ENCODE data around the gene ARHGAP23. TPM values are rescaled to one million over a fixed set of nuclear protein-coding genes. Genes with fewer than 3 reads are reported as not detected.
"Not testable (repeated sequence)": the region's sequence is repeated elsewhere in the genome, so short reads cannot be mapped to it uniquely, and the experiment has no call there.

Gene ARHGAP23
- polyA plus RNA-seq, 3 donors = 46.5 to 63.1 (median 54.8) TPM

DNA sequence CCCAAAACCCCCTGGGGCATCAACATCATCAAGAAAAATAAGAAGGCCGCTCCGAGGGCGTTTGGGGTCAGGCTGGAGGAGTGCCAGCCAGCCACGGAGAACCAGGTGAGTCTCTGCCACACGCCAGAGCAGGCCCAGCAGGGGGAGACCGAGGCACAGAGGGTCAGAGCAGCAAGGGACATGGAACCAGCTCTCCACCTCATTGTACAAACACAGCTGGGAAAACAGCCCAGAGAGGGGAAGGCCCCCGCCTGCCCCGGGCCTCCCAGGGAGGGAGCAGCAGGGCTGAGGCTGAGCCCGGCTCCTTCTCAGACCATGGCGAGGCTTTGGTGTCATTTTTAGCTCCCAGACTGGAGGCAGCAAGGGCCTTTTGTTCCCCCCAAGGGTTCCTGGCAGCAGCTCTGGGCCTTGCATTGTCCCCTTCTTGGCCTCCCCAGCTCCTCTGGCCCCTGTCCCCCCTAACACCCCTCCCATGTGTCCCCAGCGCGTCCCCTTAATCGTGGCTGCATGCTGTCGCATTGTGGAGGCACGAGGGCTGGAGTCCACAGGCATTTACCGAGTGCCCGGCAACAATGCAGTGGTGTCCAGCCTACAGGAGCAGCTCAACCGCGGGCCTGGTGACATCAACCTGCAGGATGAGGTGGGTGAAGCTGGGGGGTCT is 53.9 kb downstream of the ARHGAP23 start:
- not testable (repeated sequence) for DNase-seq (ENCODE audit: low read depth in 3 of 3, low spot score in 2 of 3)

DNA sequence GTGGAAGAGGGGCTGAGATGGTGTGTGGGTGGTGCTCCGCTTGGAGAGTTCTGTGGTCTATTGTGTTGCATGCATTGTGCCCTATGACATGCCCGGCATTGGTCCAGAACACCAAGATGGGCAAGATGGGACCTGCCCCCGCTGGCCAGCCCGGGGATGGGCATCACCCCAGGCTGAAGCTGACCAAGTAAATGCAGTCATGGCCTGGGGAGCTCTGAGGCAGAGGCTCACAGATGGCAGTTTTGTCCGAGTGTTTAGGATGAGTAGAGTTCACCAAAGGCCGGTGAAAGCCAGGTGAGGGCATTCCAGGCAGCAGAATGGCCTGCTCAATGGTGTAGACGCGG is 54.4 kb downstream of the ARHGAP23 start:
- not testable (repeated sequence) for DNase-seq (ENCODE audit: low read depth in 3 of 3, low spot score in 2 of 3)

DNA sequence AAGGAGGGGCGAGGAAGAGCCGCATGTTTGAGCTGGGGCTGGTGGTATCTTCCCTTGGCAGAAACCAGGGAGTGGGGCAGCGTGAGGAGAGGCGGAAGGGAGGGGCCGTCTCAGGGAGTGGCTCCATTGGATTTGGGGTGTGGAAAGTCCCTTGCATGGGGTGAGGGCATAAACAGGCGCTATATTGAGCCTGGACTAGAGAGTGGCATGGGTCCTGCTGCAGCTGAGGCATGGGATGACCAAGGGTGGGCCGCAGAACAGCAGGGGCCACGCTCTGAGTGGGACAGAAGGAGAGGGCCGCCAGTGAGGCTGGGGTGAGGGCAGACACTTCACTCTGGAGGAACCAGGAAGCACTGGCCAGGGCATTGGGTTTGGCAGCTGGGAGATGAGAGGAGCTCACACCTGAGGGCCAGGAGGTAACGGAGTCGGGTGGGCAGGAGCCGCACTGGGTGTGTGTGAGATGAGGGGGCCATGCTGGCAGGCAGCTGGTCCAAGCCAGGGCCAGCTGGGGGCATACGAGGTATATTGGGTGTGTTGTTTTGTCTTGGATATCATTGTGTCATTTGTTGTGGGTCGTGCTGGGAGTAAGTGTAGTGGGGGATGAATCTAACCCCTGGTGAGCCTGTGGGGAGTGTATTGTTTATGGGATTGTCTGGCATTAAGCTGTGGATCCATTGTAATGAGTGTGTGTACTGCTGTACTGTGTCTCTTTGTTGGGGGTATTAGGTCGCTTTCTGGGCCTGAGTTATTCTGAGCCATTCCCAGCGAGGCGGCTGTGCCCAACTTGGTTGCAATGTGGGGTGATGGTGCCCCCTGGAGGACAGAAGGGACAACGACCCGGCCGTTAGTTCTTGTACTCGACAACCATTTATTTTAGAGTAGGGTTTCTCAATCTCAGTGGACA is 56.2 kb downstream of the ARHGAP23 start:
- not testable (repeated sequence) for DNase-seq (ENCODE audit: low read depth in 3 of 3, low spot score in 2 of 3)

DNA sequence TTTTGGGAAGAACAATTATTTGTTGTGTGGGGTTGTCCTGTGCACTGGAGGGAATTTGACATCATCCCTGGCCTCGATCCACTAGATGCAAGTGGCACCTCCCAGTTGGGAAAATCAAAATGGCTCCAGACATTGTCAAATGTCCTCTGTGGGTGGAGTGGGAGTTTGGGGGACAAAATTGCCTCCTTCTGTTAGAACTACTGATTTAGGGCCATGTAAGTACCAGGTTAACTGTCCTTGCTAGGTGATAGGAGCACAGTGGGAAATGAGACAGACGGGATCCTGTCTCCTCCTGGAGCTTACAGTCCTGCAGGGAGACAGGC is 56.8 kb downstream of the ARHGAP23 start:
- no peak for DNase-seq (ENCODE audit: low read depth in 3 of 3, low spot score in 2 of 3)

DNA sequence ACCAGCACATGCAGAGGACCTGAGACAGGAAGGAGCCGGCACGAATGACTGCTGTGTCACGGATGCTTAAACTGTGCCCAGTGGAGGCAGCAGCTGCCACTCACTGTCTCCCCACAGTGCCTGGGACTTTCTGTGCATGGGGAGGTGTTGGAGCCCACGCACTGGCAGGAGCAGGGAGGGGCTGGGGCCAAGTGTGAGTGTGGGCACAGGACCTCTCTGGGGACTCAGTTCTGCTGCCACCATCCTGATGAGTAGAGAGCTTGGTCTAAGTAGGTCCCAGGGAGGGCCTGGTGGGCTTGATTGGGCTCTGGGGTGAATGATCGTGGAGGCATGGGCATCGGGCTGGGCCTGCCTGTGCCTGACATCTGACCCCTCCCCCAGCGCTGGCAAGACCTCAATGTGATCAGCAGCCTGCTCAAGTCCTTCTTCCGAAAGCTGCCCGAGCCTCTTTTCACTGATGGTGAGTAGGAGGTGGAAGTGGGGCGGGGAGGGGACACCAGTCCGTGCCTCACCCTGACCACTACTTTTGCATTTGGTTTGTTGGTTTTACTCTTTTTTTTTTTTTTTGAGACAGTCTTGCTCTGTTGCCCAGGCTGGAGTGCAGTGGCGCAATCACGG is 57.5 kb downstream of the ARHGAP23 start:
- DNase-seq (ENCODE audit: low read depth in 3 of 3, low spot score in 2 of 3) = not testable (repeated sequence)

DNA sequence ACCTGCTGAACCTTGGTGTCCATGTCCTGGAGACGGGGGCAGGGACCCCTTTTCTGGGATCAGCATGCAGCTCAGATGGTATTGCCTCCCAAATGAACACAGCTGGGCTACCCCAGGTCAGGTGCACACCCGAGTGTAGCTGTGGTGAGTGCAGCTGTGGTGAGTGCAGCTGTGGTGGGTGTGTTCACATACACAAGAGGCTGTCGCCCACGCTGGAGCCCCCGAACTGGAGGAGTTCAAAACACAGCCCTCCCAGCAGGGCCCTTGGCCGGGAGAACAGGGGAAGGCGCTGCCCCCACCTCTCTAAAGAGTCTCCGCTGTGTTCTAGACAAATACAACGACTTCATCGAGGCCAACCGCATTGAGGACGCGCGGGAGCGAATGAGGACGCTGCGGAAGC is 61.5 kb downstream of the ARHGAP23 start:
- DNase-seq (ENCODE audit: low read depth in 3 of 3, low spot score in 2 of 3) = not testable (repeated sequence)

DNA sequence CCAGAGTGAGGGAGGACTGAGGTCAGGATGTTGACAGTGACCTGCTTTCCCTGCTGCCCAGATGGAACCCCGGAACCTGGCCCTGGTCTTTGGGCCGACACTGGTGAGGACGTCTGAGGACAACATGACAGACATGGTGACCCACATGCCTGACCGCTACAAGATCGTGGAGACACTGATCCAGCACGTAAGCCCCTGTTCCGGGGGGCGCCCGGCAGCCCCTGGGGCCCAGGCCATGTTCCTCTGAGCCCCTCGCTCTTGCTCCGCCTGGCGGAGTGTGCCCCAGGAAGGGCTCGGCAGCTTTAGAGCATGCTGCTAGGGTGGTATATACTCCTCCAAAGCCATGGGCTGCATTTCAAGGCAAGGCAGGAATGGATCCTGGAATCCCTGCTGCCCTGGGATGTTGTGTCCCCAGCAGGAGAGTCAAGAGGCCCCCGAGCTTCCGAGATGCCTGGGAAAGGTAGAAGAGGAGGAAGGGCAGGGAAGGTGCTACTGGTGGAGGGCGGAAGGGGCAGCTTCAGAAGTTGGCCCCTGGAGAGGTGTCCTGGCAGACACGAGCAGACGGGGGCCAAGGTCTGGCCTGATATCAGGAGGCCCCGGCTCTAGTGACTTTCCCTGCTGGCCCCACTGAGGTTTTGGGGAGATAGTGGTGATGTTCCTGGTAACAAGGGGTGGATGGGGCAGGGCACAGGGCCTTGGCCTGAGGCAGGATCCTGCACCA is 63.2 kb downstream of the ARHGAP23 start:
- DNase-seq (ENCODE audit: low read depth in 3 of 3, low spot score in 2 of 3) = not testable (repeated sequence)

DNA sequence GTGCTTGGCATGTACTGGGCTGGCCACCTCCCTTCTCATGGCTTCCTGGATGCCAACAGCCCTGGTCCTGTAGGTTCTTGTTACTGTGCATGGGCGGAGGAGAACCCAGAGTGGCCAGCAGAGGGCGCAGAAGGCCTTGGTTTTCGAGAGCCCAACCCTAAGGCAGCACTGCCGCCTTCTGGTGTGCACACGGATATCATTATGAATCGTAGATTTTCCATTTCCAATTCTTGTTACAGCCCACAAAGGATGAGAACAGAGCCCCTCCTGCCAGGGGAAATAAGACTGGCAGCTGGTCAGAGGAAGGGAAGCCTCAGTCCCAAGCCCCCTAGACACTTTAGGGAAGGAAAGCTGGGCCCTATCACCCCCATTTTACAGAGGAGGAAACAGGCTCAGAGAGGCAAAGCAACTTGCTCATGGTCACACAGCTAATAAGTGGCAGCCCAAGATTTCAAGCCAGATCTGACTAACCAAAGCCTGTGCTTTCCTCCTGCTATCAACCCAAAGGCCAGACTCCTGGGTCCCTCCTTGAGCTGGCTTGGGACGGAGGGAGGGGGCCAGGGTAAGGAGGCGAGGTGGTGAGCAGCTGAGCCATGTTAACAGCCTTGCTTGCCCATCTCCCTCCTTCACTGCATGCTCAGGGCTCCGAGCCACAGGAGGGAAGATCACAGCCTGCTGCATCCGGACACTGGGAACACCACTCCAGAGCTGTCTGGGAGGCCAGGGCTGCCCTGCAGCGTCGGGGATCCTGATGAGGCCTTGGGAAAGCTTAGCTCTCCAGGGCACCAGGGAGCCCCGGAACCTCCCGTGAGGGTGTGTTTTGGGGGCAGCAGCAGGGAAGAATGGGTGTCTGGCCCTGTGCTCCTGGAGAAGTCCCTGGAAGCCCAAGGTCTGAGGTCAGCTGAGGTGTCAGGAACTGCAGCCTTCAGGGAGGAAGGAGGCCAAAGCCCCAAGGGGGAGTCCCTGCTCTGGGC is 64.1 kb downstream of the ARHGAP23 start:
- peak in 2 of 3 donors; percentile 65 to 72 for DNase-seq (ENCODE audit: low read depth in 3 of 3, low spot score in 2 of 3)

DNA sequence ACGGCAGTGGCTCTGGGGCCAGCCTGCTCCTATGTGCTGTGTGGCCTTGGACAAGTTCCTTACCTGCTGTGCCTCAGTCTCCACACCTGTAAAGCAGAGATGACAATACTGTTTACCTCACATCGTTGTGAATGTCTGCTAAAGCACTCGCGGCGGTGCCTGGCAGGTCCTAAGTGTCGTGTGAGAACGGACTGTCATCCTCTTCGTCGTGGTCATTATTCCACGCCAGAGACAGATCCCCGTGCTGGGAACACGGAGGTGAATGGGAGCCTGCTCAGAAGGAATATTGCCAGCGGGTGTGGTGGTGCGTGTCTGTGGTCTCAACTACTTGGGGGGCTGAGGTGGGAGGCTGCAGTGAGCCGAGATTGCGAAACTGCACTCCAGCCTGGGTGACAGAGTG is 65.9 kb downstream of the ARHGAP23 start:
- not testable (repeated sequence) for DNase-seq (ENCODE audit: low read depth in 3 of 3, low spot score in 2 of 3)

DNA sequence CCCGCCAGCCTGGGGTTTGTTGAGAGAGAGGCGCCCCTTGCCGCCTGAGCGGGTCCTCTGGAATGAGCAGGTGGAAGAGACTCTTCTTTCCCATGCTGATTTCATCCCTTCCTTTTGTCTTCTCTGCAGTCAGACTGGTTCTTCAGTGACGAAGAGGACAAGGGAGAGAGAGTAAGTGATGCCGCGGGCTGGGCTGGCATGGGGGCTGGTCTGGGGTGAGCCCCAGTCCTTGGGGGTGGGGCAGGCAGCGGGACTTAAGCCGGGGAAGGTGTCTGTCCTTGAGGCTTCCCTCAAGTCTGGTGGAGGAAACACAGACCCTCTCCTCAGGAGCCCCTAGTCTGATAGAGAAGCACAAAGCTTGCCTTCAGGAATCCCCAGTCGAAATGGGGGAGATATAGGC is 69.4 kb downstream of the ARHGAP23 start:
- DNase-seq (ENCODE audit: low read depth in 3 of 3, low spot score in 2 of 3) = not testable (repeated sequence)

DNA sequence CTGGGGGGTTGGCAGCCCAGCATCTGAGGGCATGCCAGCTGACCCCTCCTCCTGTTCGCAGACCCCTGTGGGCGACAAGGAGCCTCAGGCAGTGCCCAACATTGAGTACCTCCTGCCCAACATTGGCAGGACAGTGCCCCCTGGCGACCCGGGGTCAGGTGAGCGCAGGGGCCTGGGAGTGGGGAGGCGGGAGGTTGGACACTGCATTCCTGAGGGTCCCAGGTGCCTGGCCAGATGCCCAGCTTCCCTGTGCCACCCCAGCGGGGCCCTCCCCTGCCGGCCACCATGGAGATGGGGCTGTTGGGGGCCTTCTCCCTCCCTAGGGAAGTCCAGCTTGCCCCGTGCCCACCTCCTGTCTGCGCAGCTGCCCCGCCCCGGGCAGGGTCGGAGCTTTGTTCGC is 70.1 kb downstream of the ARHGAP23 start:
- DNase-seq (ENCODE audit: low read depth in 3 of 3, low spot score in 2 of 3) = no peak

DNA sequence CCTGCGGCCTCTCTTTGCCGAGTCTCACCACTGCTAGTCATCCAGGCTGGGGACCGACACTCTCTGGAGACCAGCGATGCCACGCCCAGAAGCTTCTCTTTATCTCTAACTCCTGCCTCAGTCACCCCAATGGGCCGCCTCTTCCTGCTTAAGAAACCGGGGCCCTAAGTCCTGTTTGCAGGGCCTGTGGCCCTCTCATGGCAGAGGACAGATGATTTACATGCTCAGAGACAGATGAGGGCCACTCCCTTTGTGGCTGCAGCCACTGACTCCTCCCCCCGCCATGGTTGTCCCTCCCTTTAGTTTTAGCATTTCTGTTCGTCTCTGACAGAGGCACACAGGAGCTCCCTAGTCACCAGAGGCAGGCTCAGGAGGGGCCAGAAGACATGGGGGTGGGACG is 71.0 kb downstream of the ARHGAP23 start:
- not testable (repeated sequence) for DNase-seq (ENCODE audit: low read depth in 3 of 3, low spot score in 2 of 3)

DNA sequence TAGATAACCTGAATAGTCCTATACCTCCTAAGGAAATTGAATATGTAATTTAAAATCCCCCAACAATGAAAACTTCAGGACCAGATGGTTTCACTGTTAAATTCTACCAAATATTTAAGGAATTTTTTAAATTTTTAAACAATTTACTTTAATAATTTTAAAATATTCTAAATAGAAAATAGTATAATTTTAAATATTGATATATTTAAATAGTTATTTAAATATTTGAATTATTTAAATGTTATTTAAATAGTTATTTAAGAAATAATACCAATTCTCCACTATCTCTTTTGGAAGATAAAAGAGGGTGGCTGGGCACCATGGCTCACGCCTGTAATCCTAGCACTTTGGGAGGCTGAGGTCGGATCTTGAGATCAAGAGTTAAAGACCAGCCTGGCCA is 73.5 kb downstream of the ARHGAP23 start:
- DNase-seq (ENCODE audit: low read depth in 3 of 3, low spot score in 2 of 3) = not testable (repeated sequence)

DNA sequence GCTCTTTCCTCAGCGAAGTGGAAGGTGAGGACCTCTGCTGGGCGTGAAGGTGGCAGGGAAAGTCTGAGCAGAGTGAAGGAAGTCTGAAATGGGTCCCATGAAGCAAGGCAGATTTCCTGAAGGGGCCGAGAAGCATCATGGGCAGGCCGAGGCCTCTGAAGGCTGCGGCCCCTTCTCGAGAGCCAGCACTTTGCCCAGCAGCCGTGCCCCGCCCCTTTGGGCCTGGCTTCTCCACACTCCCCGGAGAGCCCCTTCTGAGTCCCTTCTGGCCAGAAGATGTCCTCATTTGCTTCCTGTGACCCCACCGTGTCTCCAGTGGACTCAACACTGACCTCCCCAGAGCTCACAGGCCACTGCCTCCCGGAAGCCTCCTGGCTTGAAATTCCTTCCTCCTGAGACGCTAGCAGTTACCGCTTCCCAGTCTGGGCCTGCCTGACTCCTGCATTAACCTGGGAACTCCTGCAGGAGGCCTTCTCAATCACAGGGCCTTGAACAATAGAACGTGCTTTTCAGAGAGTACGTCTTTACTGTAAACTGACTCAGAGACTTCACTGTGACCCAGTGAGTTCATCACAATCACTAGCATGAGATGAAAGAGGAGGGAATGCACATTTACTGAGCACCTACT is 75.1 kb downstream of the ARHGAP23 start:
- DNase-seq (ENCODE audit: low read depth in 3 of 3, low spot score in 2 of 3) = not testable (repeated sequence)

DNA sequence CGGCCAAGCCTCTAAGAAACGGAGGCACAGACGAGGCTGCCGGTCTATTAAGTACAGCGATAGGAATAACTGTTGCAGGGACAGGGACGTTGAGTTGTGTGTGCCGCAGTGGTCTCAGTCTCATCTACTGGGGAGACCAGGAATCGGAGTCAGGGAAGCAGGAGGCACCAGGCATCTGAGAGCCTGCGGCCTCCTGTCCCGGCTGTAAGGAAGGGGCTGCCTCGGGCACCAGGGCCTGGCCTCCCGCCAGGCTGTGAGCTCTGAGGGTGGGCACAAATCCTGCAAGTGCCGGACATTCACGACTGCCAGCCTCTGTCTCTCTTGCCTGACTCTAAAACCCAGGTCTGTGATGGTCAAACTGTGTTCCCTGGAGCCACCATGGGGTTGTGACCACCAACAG is 76.0 kb downstream of the ARHGAP23 start:
- no peak for DNase-seq (ENCODE audit: low read depth in 3 of 3, low spot score in 2 of 3)

DNA sequence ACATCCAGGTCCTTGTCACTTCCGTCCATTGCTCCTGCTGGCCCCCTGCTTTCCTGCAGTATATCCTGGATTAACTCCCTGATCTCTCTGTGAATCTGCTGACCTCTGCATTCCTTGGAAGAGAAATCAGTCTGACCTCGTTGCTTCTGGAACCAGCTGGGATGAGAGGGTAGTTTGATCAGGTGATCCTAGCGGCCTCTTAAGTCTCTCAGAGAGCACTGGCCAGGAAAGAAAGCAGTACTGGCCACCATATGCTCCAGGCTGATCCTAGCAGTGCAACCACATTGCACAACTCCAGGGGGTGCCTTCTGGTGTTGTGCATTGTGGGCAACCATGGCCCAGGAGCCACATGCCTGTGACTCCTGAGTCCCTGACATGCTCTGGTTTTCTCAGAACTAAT is 79.2 kb downstream of the ARHGAP23 start:
- DNase-seq (ENCODE audit: low read depth in 3 of 3, low spot score in 2 of 3) = no peak

DNA sequence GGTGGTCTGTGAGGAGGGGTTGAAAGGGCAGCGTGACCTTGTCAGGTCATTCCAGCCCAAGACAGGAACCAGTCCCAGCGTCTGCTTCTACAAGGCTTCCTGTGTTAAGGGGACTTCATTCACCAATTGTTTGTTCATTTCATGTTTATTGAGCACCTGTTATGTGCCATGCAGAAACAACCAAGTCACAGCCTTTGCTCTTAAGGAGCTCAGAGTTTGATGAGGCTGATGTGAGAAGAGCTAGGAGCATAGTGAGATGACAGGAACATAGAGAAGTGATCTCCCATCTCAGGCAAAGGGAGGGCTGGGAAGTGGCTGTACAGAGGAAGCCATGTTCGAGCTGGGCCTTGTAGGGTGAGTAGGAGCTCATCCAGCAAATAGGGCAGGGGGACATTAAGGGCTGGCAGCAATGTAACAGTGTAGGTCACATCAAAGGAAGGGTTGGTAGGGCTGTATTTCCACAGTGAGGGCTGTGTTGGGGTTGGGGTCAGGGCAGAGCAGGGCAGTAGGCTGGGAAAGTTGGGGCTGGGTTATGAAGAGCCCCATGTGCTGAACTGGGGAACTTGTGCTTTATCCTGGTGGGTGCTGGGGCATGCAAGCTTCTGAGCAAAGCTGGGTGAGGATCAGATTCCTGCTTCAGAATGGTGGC is 79.8 kb downstream of the ARHGAP23 start:
- no peak for DNase-seq (ENCODE audit: low read depth in 3 of 3, low spot score in 2 of 3)

DNA sequence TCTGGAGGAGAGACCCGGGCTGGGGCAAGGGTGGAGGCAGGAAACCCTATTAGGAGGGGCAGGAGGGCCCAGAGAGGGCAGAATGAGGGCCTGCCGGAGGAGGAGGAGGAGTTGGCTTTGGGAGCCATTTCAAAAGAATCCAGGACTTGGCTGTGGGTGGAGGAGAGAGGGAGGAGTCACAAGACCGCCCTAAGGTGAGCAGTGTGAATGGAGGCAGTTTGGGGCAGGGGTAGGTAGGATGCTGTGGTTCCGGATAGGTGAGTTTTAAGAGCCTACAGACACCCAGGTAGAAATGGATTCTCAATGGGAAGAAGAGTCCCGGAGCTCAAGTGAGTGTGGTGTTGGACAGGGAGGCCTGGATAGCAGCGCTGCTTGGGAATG is 80.3 kb downstream of the ARHGAP23 start:
- no peak for DNase-seq (ENCODE audit: low read depth in 3 of 3, low spot score in 2 of 3)

Data from right renal cortex interstitium (tissue), 3 donors.